Lower leg skin (tissue), 4 donors: ENCODE results near the gene OR8A1. TPM values are rescaled to one million over a fixed set of nuclear protein-coding genes. Genes with fewer than 3 reads are reported as not detected.
"Not testable (repeated sequence)": the region's sequence is repeated elsewhere in the genome, so short reads cannot be mapped to it uniquely, and the experiment has no call there.

Source experiments
- DNase-seq, 2 donors: peaks; one replicate each; pipeline ENCODE4 v3.0.0-alpha.2; 2019; ENCODE audit warnings: low spot score in 2 of 2
- H3K4me3 ChIP-seq: fragments of 200-600 bp; sonication (generic); 2 replicates; pipeline ENCODE4 v1.5.1; 2017; ENCODE audit warnings: mild to moderate bottlenecking, low read depth; ENCODE audit not compliant: poor library complexity, severe bottlenecking
- CTCF ChIP-seq, 3 donors: fragments of 450-650 bp; IDR thresholded peaks; one replicate each; pipeline ENCODE4 v1.5.1; 2016; ENCODE audit warnings: antibody characterized with exemption in 3 of 3, mild to moderate bottlenecking in 3 of 3, moderate library complexity in 2 of 3
- POLR2A ChIP-seq, 2 donors: fragments of 450-650 bp; IDR thresholded peaks; one replicate each; pipeline ENCODE4 v1.6.1; 2016 to 2017; ENCODE audit warnings: antibody characterized with exemption in 2 of 2, mild to moderate bottlenecking in 1 of 2, moderate library complexity in 1 of 2
- WGBS, 2 donors: methylation state at CpG; one replicate each; pipeline ENCODE4 v1.1.5; 2018; 5-methylcytosine and 5-hydroxymethylcytosine counted together
- intact Hi-C: fragments of 100-400 bp; cut with DNase I; formaldehyde crosslinking; loops from one replicate; pipeline ENCODE4 v1.15.0; 2023; ENCODE audit warnings: low total_unique reads
- total RNA-seq, 4 donors: library from RNA; depleted of rRNA; stranded (reverse); fragments of >200 nt; gene quantifications; one replicate each; pipeline ENCODE4 v1.1.0, GENCODE V29; 2016

The OR8A1 gene
- total RNA-seq, 4 donors from 2014 or later: not detected

- 85 to 98% methylated on average over 3 of the region's 3 CpGs for WGBS, 2 donors
- intact Hi-C loops: no loop called here
Observed at GRCh38 chr11:124595302-124595701, 25.5 kb downstream of the OR8A1 start.

GRCh38 chr11:124597626-124598025 is 27.8 kb downstream of the OR8A1 start:
- no peak for DNase-seq
- no peak overlapping the region for H3K4me3 ChIP-seq
- intact Hi-C loops: no loop called here
- no peak for TF ChIP-seq CTCF (IDR thresholded peaks at IDR 0.05)
- no peak for TF ChIP-seq POLR2A (IDR thresholded peaks at IDR 0.05)

More at GRCh38 chr11:124595302-124595701, 25.5 kb downstream of the OR8A1 start:
- DNase-seq: no peak
- no peak overlapping the region for H3K4me3 ChIP-seq
- TF ChIP-seq POLR2A (IDR thresholded peaks at IDR 0.05) (no peak), CTCF (IDR thresholded peaks at IDR 0.05) (no peak)

- TF ChIP-seq POLR2A (IDR thresholded peaks at IDR 0.05) (no peak), CTCF (IDR thresholded peaks at IDR 0.05) (no peak)
- intact Hi-C loops: no loop called here
- DNase-seq: no peak
- H3K4me3 ChIP-seq: no peak overlapping the region
- 42 to 52% methylated on average over 5 of the region's 5 CpGs for WGBS, 2 donors
Observed at GRCh38 chr11:124600621-124601320, 31.0 kb downstream of the OR8A1 start.

GRCh38 chr11:124602193-124602592 is 32.4 kb downstream of the OR8A1 start:
- DNase-seq: no peak
- TF ChIP-seq CTCF (IDR thresholded peaks at IDR 0.05) (no peak), POLR2A (IDR thresholded peaks at IDR 0.05) (no peak)
- H3K4me3 ChIP-seq: no peak overlapping the region
- intact Hi-C loops: no loop called here
- WGBS, 2 donors: 78 to 88% methylated on average over 3 of the region's 3 CpGs

GRCh38 chr11:124602723-124603122 is 32.9 kb downstream of the OR8A1 start:
- intact Hi-C loops, H3K4me3 ChIP-seq, DNase-seq: not testable (repeated sequence)
- 73 to 76% methylated on average over 3 of the region's 3 CpGs for WGBS, 2 donors

GRCh38 chr11:124605719-124606118 is 35.9 kb downstream of the OR8A1 start:
- intact Hi-C loops: no loop called here
- 75 to 83% methylated on average over 3 of the region's 3 CpGs for WGBS, 2 donors
- TF ChIP-seq POLR2A (IDR thresholded peaks at IDR 0.05) (no peak), CTCF (IDR thresholded peaks at IDR 0.05) (no peak)
- no peak overlapping the region for H3K4me3 ChIP-seq
- DNase-seq: no peak
